ENCODE data around the gene MATCAP1. TPM values are rescaled to one million over a fixed set of nuclear protein-coding genes. Genes with fewer than 3 reads are reported as not detected.

MATCAP1 gene
- total and polyA plus RNA-seq, 2 of the 13 experiments (the other 11 are each of a cell fraction or from before 2014, with no cell fraction given): 11.2 to 24.5 TPM

DNA sequence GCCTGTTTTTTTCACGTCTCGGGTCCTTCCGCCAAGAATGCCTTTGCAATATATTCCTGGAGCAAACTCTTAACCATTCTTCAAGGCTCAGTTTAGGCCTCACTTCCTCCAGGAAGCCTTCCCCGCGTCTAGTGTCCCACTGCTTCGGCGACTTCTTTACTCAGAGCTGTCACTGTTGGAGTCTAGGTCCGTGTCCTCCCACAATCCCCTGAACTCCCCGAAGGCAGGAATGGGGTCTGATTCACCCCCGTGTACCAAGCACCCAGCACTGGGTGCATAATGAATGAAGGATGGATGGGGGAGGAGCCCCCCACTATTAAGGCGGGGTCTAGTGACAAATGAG, 508 bp downstream of the MATCAP1 start:
- ChIA-PET POLR2A (interaction anchor here (1.6 to 2.8 kb wide), 3 partner anchors 10 to 23 kb away, joined by 4 to 18 read pairs (median 5); partner anchors contain the start of genes FBXL8 and NOL3), CTCF (ENCODE audit: low intra/inter-chr PET ratio, low total read pairs) (interaction anchor here (0.6 to 2.7 kb wide), 4 partner anchors 12 to 206 kb away, joined by 3 to 28 read pairs (median 3); no protein-coding TSS in a partner anchor)
- Histone ChIP-seq H3K27ac (ENCODE audit: extremely low read length, insufficient read depth, low read length) (peak overlapping the region; percentile 82), H3K4me1 (ENCODE audit: insufficient read depth, low read length) (peaks cover 54% of the 10 kb centered on the region), H3K9me3 (ENCODE audit: low read length) (no peaks in the 10 kb centered on the region), H3K4me2 (ENCODE audit: low read depth, low read length) (peak overlapping the region; percentile 96), H3K4me3 (replicated peaks in 1 of 3; ENCODE audit: insufficient read depth in 1 of 3, low read depth in 2 of 3, low read length in 3 of 3) (peak overlapping the region; percentile 72 to 98 (median 82)), H3K79me2 (ENCODE audit: insufficient read depth, low read length) (no peaks in the 10 kb centered on the region), H4K20me1 (ENCODE audit: insufficient read depth, low read length) (no peaks in the 10 kb centered on the region; the same call in 1 of the 2 replicates), H3K36me3 (replicated peaks in 1 of 2; ENCODE audit: control insufficient read depth in 1 of 2, insufficient read depth in 2 of 2, low read length in 2 of 2) (no peaks in the 10 kb centered on the region), H3K9ac (ENCODE audit: insufficient read depth, low read depth, low read length) (peak overlapping the region; percentile 93), H3K27me3 (ENCODE audit: control insufficient read depth in 1 of 2, insufficient read depth in 2 of 2, low read length in 2 of 2) (peaks cover 1 to 3% of the 10 kb centered on the region in 2 experiments; a peak in 2 of 5 replicates), H2AFZ (ENCODE audit: low read length) (no peak overlapping the region)
- in situ Hi-C loops (cut with HindIII; ENCODE audit: extremely low pct_ligation_motif_present, low pct_unique_long_range_greater_than_20kb) (no loop called here), intact Hi-C loops (cut with micrococcal nuclease; ENCODE audit: unreplicated experiment) (loop anchor here (1.0 kb wide), 1 partner anchor 13 kb away; the partner anchor contains the start of gene NOL3)
- WGBS (ENCODE audit: low lambda C conversion rate): 9% methylated on average over 11 of the region's 11 CpGs
- FAIRE-seq (no peak), ATAC-seq (no peak), DNase-seq (ENCODE audit: low spot score) (no peak)
- BruUV-seq (replicated peaks): TSS peak; percentile 63
- TF ChIP-seq TBP (CRISPR knock-in tag; IDR thresholded peaks at IDR 0.05): no peak
- no peak for TF ChIP-seq ZIK1 (CRISPR knock-in tag; IDR thresholded peaks at IDR 0.05; ENCODE audit: borderline replicate concordance, low read depth)
- peak; percentile 3; the same call in 1 of the 2 replicates for TF ChIP-seq ZNF225 (CRISPR knock-in tag; IDR thresholded peaks at IDR 0.05)
- TF ChIP-seq KAT7 (CRISPR knock-in tag; IDR thresholded peaks at IDR 0.05; ENCODE audit: borderline replicate concordance): no peak
- peak; percentile 87; the same call in 1 of the 2 replicates for TF ChIP-seq ZNF619 (CRISPR knock-in tag; IDR thresholded peaks at IDR 0.05)
- TF ChIP-seq ZNF501 (CRISPR knock-in tag; IDR thresholded peaks at IDR 0.05): peak; percentile 90; the same call in 1 of the 2 replicates
- TF ChIP-seq NFE2L1 (CRISPR knock-in tag; IDR thresholded peaks at IDR 0.05; ENCODE audit: borderline replicate concordance): no peak
- TF ChIP-seq, protein P1, sequence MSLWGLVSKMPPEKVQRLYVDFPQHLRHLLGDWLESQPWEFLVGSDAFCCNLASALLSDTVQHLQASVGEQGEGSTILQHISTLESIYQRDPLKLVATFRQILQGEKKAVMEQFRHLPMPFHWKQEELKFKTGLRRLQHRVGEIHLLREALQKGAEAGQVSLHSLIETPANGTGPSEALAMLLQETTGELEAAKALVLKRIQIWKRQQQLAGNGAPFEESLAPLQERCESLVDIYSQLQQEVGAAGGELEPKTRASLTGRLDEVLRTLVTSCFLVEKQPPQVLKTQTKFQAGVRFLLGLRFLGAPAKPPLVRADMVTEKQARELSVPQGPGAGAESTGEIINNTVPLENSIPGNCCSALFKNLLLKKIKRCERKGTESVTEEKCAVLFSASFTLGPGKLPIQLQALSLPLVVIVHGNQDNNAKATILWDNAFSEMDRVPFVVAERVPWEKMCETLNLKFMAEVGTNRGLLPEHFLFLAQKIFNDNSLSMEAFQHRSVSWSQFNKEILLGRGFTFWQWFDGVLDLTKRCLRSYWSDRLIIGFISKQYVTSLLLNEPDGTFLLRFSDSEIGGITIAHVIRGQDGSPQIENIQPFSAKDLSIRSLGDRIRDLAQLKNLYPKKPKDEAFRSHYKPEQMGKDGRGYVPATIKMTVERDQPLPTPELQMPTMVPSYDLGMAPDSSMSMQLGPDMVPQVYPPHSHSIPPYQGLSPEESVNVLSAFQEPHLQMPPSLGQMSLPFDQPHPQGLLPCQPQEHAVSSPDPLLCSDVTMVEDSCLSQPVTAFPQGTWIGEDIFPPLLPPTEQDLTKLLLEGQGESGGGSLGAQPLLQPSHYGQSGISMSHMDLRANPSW (CRISPR knock-in tag; IDR thresholded peaks at IDR 0.05; ENCODE audit: borderline replicate concordance): 0 out of 2 replicates have a peak, but pooled peaks have one; percentile 15
- peak; percentile 3 for TF ChIP-seq TEAD3 (CRISPR knock-in tag; optimal IDR thresholded peaks at IDR 0.05; ENCODE audit: borderline replicate concordance)
- no peak for TF ChIP-seq NR2F6 (IDR thresholded peaks at IDR 0.05)
- no peak for TF ChIP-seq NR2F6 (CRISPR knock-in tag; IDR thresholded peaks at IDR 0.05)
- 0 out of 2 replicates have a peak, but pooled peaks have one; percentile 15 for TF ChIP-seq ZMYM3 (CRISPR knock-in tag; IDR thresholded peaks at IDR 0.05)
- peak; percentile 29; the same call in 1 of the 2 replicates for TF ChIP-seq EED (CRISPR knock-in tag; IDR thresholded peaks at IDR 0.05)
- 0 out of 2 replicates have a peak, but pooled peaks have one; percentile 12 for TF ChIP-seq CBX5 (CRISPR knock-in tag; IDR thresholded peaks at IDR 0.05; ENCODE audit: borderline replicate concordance)
- TF ChIP-seq, protein P2, sequence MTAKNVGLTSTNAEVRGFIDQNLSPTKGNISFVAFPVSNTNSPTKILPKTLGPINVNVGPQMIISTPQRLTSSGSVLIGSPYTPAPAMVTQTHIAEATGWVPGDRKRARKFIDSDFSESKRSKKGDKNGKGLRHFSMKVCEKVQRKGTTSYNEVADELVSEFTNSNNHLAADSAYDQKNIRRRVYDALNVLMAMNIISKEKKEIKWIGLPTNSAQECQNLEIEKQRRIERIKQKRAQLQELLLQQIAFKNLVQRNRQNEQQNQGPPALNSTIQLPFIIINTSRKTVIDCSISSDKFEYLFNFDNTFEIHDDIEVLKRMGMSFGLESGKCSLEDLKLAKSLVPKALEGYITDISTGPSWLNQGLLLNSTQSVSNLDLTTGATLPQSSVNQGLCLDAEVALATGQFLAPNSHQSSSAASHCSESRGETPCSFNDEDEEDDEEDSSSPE (CRISPR knock-in tag; IDR thresholded peaks at IDR 0.05): no peak
- TF ChIP-seq SNAPC2 (CRISPR knock-in tag; IDR thresholded peaks at IDR 0.05): peak; percentile 74; the same call in 1 of the 2 replicates
- TF ChIP-seq RAD21 (CRISPR knock-in tag; IDR thresholded peaks at IDR 0.05): no peak
- TF ChIP-seq ATF7-NPFF (CRISPR knock-in tag; IDR thresholded peaks at IDR 0.05; ENCODE audit: low read depth): no peak; the same call in 1 of the 2 replicates
- no peak for TF ChIP-seq TP53 (CRISPR knock-in tag; conservative IDR thresholded peaks at IDR 0.05)
- TF ChIP-seq ZNF713 (CRISPR knock-in tag; IDR thresholded peaks at IDR 0.05): peak; percentile 65; the same call in 1 of the 2 replicates
- no peak for TF ChIP-seq HNF4G (IDR thresholded peaks at IDR 0.05; ENCODE audit: borderline replicate concordance, low read depth, low read length)
- 0 out of 2 replicates have a peak, but pooled peaks have one; percentile 14 for TF ChIP-seq HNF4G (CRISPR knock-in tag; IDR thresholded peaks at IDR 0.05; ENCODE audit: borderline replicate concordance, low read depth)
- TF ChIP-seq SP4 (CRISPR knock-in tag; IDR thresholded peaks at IDR 0.05): no peak
- 0 out of 2 replicates have a peak, but pooled peaks have one; percentile 6 for TF ChIP-seq ARNT2 (CRISPR knock-in tag; IDR thresholded peaks at IDR 0.05; ENCODE audit: low read depth)

Measured in HepG2 (cell line).